Glutamatergic neuron (in vitro differentiated cells): Measurements from ENCODE around the gene SPA17. TPM values are rescaled to one million over a fixed set of nuclear protein-coding genes. Genes with fewer than 3 reads are reported as not detected.

ENCODE experiments used
- DNase-seq: peaks from one replicate; pipeline ENCODE4 v3.0.0; 2022
- H3K27ac Mint-ChIP-seq: one replicate; pipeline ENCODE4 v1.8.0; 2020; ENCODE audit warnings: mild to moderate bottlenecking, mixed read lengths, inconsistent platforms; ENCODE audit not compliant: unreplicated experiment
- H3K27me3 Mint-ChIP-seq: one replicate; pipeline ENCODE4 v1.8.0; 2020; ENCODE audit warnings: mild to moderate bottlenecking, moderate library complexity, mixed read lengths, inconsistent platforms; ENCODE audit not compliant: unreplicated experiment
- H3K36me3 Mint-ChIP-seq: one replicate; pipeline ENCODE4 v1.8.0; 2020; ENCODE audit warnings: mild to moderate bottlenecking, mixed read lengths, inconsistent platforms; ENCODE audit not compliant: unreplicated experiment
- H3K4me1 Mint-ChIP-seq: one replicate; pipeline ENCODE4 v1.8.0; 2020; ENCODE audit warnings: mild to moderate bottlenecking, low read depth, mixed read lengths, inconsistent platforms; ENCODE audit not compliant: unreplicated experiment
- H3K4me3 Mint-ChIP-seq: one replicate; pipeline ENCODE4 v1.8.0; 2020; ENCODE audit warnings: mild to moderate bottlenecking, mixed read lengths, inconsistent platforms; ENCODE audit not compliant: unreplicated experiment
- H3K9me3 Mint-ChIP-seq: one replicate; pipeline ENCODE4 v1.8.0; 2020; ENCODE audit warnings: mild to moderate bottlenecking, moderate library complexity, mixed read lengths, inconsistent platforms; ENCODE audit not compliant: unreplicated experiment
- total RNA-seq: library from RNA; stranded (reverse); fragmentation: NEBNext Ultra II Directional; extraction: Animal tissue kit (Norgen Biotek cat#: 25700); gene quantifications from one replicate; pipeline ENCODE4 v1.2.1, GENCODE V29; 2021; ENCODE audit not compliant: unreplicated experiment
- TF ChIP-seq, protein P1 (sequence below): fragments of 200-600 bp; sonication (generic); IDR thresholded peaks from one replicate; pipeline ENCODE4 v1.5.0; 2021; ENCODE audit not compliant: partially characterized antibody, unreplicated experiment

SPA17 gene
- total RNA-seq, 1 donor from 2014 or later = 4.6 TPM

GRCh38 chr11:124676386-124676785, 2.7 kb downstream of the SPA17 start:
- Mint-ChIP-seq H3K9me3 (peaks cover 5% of the 10 kb centered on the region), H3K4me1 (no peaks in the 10 kb centered on the region), H3K36me3 (no peaks in the 10 kb centered on the region), H3K27me3 (no peaks in the 10 kb centered on the region), H3K4me3 (no peak overlapping the region), H3K27ac (no peak overlapping the region)
- no peak for DNase-seq
- TF ChIP-seq, protein P1, sequence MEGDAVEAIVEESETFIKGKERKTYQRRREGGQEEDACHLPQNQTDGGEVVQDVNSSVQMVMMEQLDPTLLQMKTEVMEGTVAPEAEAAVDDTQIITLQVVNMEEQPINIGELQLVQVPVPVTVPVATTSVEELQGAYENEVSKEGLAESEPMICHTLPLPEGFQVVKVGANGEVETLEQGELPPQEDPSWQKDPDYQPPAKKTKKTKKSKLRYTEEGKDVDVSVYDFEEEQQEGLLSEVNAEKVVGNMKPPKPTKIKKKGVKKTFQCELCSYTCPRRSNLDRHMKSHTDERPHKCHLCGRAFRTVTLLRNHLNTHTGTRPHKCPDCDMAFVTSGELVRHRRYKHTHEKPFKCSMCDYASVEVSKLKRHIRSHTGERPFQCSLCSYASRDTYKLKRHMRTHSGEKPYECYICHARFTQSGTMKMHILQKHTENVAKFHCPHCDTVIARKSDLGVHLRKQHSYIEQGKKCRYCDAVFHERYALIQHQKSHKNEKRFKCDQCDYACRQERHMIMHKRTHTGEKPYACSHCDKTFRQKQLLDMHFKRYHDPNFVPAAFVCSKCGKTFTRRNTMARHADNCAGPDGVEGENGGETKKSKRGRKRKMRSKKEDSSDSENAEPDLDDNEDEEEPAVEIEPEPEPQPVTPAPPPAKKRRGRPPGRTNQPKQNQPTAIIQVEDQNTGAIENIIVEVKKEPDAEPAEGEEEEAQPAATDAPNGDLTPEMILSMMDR = no peak

DNA sequence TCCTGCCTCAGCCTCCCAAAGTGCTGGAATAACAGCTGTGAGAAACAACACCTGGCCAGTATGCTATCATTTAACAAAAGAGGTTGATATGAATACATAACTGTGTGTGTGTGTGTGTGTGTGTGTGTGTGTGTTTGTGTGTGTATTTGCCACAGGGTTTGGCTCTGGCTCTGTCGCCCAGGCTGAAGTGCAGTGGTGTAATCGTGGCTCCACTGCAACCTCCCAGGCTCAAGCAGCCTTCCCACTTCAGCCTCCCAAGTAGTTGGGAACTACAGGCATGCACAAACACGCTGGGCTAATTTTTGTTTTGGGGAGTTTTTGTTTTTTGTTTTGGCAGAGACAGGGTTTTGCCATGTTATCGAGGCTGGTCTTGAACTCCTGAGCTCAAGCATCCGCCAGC, 4.7 kb downstream of the SPA17 start:
- Mint-ChIP-seq H3K9me3 (peaks cover 3% of the 10 kb centered on the region), H3K27me3 (no peaks in the 10 kb centered on the region), H3K27ac (no peak overlapping the region), H3K4me1 (no peaks in the 10 kb centered on the region), H3K4me3 (no peak overlapping the region), H3K36me3 (peaks cover 12% of the 10 kb centered on the region)
- no peak for DNase-seq
- TF ChIP-seq, protein P1 = no peak

- Mint-ChIP-seq H3K27me3 (no peaks in the 10 kb centered on the region), H3K9me3 (peaks cover 7% of the 10 kb centered on the region), H3K36me3 (peaks cover 28% of the 10 kb centered on the region), H3K27ac (no peak overlapping the region), H3K4me3 (no peak overlapping the region), H3K4me1 (no peaks in the 10 kb centered on the region)
- DNase-seq = no peak
- TF ChIP-seq, protein P1 = no peak
Observed at GRCh38 chr11:124681421-124681820, 7.7 kb downstream of the SPA17 start.

- no peak overlapping the region for H3K4me3 Mint-ChIP-seq
- H3K36me3 Mint-ChIP-seq = peaks cover 28% of the 10 kb centered on the region
- H3K27me3 Mint-ChIP-seq = no peaks in the 10 kb centered on the region
- H3K27ac Mint-ChIP-seq = no peak overlapping the region
- H3K9me3 Mint-ChIP-seq = peaks cover 7% of the 10 kb centered on the region
- no peak for DNase-seq
- TF ChIP-seq, protein P1 = no peak
- no peaks in the 10 kb centered on the region for H3K4me1 Mint-ChIP-seq
Observed at GRCh38 chr11:124682443-124682842, 8.7 kb downstream of the SPA17 start.

DNA sequence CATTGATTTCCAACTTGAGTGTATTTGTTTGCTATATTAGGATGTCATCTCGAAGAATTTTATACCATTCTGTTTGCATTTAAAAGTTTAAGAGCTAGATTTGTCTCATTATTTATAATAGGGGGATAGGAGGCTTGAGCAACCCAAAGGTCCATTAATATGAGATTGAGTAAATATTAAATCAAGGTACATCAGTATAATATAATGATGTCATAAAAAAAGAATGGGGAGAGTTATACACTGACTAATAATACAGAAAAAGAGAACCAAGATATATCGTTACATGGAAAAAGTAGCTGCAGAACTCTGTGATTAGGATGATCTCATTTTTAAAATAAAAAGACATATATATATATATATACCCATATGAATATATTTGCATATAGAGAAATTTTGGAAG, 19.4 kb downstream of the SPA17 start:
- no peaks in the 10 kb centered on the region for H3K4me1 Mint-ChIP-seq
- H3K36me3 Mint-ChIP-seq = no peaks in the 10 kb centered on the region
- DNase-seq = no peak
- TF ChIP-seq, protein P1 = no peak
- no peaks in the 10 kb centered on the region for H3K9me3 Mint-ChIP-seq
- H3K27me3 Mint-ChIP-seq = no peaks in the 10 kb centered on the region
- H3K4me3 Mint-ChIP-seq = no peak overlapping the region
- H3K27ac Mint-ChIP-seq = no peak overlapping the region
